ENCODE data around the gene CFAP20DC. TPM values are rescaled to one million over a fixed set of nuclear protein-coding genes. Genes with fewer than 3 reads are reported as not detected.

Gene CFAP20DC
- total and polyA plus RNA-seq, 10 of the 15 experiments (the other 5 are each of a cell fraction or from before 2014, with no cell fraction given) = 0.53 to 11.6 (median 2.0) TPM

DNA sequence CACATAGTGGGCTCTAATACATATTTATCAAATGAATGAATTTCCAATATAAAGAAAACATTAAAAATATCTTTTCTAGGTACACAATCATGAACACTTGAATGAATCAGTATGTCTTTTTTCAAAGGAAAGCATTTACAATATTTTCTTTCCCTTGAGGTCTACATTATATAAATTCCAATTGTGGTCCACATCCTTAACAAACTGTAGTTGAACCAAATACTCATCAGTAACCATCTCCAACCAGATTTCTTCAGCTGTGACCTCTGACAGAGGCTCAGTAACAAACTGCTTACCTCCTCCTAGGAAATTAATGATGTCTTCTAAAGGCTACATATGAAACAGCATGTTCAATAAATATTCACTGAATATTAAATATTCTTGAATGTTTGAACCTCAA is 58.8 kb downstream of the CFAP20DC start:
- ATAC-seq = no peak
- POLR2A ChIA-PET = no interaction called here
- Histone ChIP-seq H3K79me2 (ENCODE audit: control insufficient read depth, insufficient read depth, low read length) (no peaks in the 10 kb centered on the region), H3K4me1 (ENCODE audit: control insufficient read depth, insufficient read depth, low read length) (no peaks in the 10 kb centered on the region), H3K36me3 (ENCODE audit: control insufficient read depth in 2 of 2, insufficient read depth in 2 of 2, low read length in 1 of 2) (no peaks in the 10 kb centered on the region), H3K27ac (ENCODE audit: control insufficient read depth, insufficient read depth) (no peak overlapping the region), H4K20me1 (ENCODE audit: control insufficient read depth, insufficient read depth) (no peaks in the 10 kb centered on the region), H3K9me3 (replicated peaks; ENCODE audit: control insufficient read depth, insufficient read depth, low read length) (no peaks in the 10 kb centered on the region), H3K4me2 (ENCODE audit: control insufficient read depth, insufficient read depth) (no peak overlapping the region), H3K9ac (ENCODE audit: control insufficient read depth, insufficient read depth, low read length) (no peak overlapping the region), H3K4me3 (no peak overlapping the region), H2AFZ (ENCODE audit: control insufficient read depth, low read depth, low read length) (no peak overlapping the region), H3K27me3 (replicated peaks in 1 of 2; ENCODE audit: control insufficient read depth in 2 of 2, insufficient read depth in 2 of 2, low read length in 1 of 2) (no peaks in the 10 kb centered on the region)
- CTCF ChIA-PET = no interaction called here
- no peak for TF ChIP-seq TAF1 (IDR thresholded peaks at IDR 0.05; ENCODE audit: borderline replicate concordance, low read depth, low read length)
- SMC1A ChIA-PET (ENCODE audit: uncharacterized antibody, unreplicated experiment) = interaction anchor here (0.8 to 1.7 kb wide), 2 partner anchors 7 to 62 kb away, joined by 3 to 9 read pairs; no protein-coding TSS in a partner anchor
- RAD21 ChIA-PET (ENCODE audit: unreplicated experiment) = no interaction called here
- no peak for DNase-seq (ENCODE audit: low read depth, low spot score)
- BruUV-seq (replicated peaks) = no TSS peak
- intact Hi-C loops (cut with micrococcal nuclease; ENCODE audit: unreplicated experiment) = loop anchor here (10.0 kb wide), 1 partner anchor 864 kb away; no protein-coding TSS in a partner anchor
- in situ Hi-C loops (cut with MboI) = no loop called here
- FAIRE-seq = no peak

DNA sequence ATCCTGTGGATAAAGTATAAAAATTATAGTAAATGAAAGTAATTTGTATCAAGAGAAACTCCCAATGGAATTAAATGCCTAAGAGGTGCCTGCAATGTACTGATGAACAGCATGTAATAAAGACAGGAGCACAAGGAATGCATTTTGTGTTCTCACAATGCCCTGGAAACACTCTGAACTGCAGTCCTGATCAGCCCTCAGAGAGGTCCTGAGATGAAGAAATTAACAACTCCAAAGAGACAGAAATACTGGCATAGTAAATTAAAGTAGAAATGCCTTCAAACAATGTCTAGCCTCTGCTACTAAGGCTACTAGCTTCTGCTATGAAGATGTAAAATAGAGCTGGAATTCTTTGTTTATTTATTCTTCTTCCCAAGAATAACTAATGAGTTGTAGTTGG is 59.9 kb downstream of the CFAP20DC start:
- Histone ChIP-seq H3K27me3 (replicated peaks in 1 of 2; ENCODE audit: control insufficient read depth in 2 of 2, insufficient read depth in 2 of 2, low read length in 1 of 2) (no peaks in the 10 kb centered on the region), H3K4me3 (no peak overlapping the region), H3K36me3 (ENCODE audit: control insufficient read depth in 2 of 2, insufficient read depth in 2 of 2, low read length in 1 of 2) (no peaks in the 10 kb centered on the region), H3K9ac (ENCODE audit: control insufficient read depth, insufficient read depth, low read length) (no peak overlapping the region), H3K9me3 (replicated peaks; ENCODE audit: control insufficient read depth, insufficient read depth, low read length) (no peaks in the 10 kb centered on the region), H3K79me2 (ENCODE audit: control insufficient read depth, insufficient read depth, low read length) (no peaks in the 10 kb centered on the region), H3K4me1 (ENCODE audit: control insufficient read depth, insufficient read depth, low read length) (no peaks in the 10 kb centered on the region), H2AFZ (ENCODE audit: control insufficient read depth, low read depth, low read length) (no peak overlapping the region), H3K27ac (ENCODE audit: control insufficient read depth, insufficient read depth) (no peak overlapping the region), H4K20me1 (ENCODE audit: control insufficient read depth, insufficient read depth) (no peaks in the 10 kb centered on the region), H3K4me2 (ENCODE audit: control insufficient read depth, insufficient read depth) (no peak overlapping the region)
- in situ Hi-C loops (cut with MboI) (no loop called here), intact Hi-C loops (cut with micrococcal nuclease; ENCODE audit: unreplicated experiment) (loop anchor here (10.0 kb wide), 1 partner anchor 865 kb away; no protein-coding TSS in a partner anchor)
- no peak for FAIRE-seq
- POLR2A ChIA-PET = no interaction called here
- no TSS peak for BruUV-seq (replicated peaks)
- SMC1A ChIA-PET (ENCODE audit: uncharacterized antibody, unreplicated experiment) = interaction anchor here (1.7 to 2.4 kb wide), 2 partner anchors 63 to 166 kb away, joined by 9 to 12 read pairs; no protein-coding TSS in a partner anchor
- DNase-seq (ENCODE audit: low read depth, low spot score) = no peak
- no peak for ATAC-seq
- CTCF ChIA-PET = interaction anchor here (1.0 to 2.2 kb wide), 2 partner anchors 63 to 165 kb away, joined by 4 to 5 read pairs; no protein-coding TSS in a partner anchor
- RAD21 ChIA-PET (ENCODE audit: unreplicated experiment) = no interaction called here
- TF ChIP-seq, protein P1, sequence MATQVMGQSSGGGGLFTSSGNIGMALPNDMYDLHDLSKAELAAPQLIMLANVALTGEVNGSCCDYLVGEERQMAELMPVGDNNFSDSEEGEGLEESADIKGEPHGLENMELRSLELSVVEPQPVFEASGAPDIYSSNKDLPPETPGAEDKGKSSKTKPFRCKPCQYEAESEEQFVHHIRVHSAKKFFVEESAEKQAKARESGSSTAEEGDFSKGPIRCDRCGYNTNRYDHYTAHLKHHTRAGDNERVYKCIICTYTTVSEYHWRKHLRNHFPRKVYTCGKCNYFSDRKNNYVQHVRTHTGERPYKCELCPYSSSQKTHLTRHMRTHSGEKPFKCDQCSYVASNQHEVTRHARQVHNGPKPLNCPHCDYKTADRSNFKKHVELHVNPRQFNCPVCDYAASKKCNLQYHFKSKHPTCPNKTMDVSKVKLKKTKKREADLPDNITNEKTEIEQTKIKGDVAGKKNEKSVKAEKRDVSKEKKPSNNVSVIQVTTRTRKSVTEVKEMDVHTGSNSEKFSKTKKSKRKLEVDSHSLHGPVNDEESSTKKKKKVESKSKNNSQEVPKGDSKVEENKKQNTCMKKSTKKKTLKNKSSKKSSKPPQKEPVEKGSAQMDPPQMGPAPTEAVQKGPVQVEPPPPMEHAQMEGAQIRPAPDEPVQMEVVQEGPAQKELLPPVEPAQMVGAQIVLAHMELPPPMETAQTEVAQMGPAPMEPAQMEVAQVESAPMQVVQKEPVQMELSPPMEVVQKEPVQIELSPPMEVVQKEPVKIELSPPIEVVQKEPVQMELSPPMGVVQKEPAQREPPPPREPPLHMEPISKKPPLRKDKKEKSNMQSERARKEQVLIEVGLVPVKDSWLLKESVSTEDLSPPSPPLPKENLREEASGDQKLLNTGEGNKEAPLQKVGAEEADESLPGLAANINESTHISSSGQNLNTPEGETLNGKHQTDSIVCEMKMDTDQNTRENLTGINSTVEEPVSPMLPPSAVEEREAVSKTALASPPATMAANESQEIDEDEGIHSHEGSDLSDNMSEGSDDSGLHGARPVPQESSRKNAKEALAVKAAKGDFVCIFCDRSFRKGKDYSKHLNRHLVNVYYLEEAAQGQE (IDR thresholded peaks at IDR 0.05; ENCODE audit: low read depth, low read length) = no peak
- TF ChIP-seq BACH1 (IDR thresholded peaks at IDR 0.05; ENCODE audit: borderline replicate concordance) = no peak
- no peak for TF ChIP-seq MTA3 (IDR thresholded peaks at IDR 0.05; ENCODE audit: borderline replicate concordance, low read length)
- TF ChIP-seq JUND (IDR thresholded peaks at IDR 0.05; ENCODE audit: low read depth, low read length) = no peak
- TF ChIP-seq TCF12 (IDR thresholded peaks at IDR 0.05; ENCODE audit: low read depth, low read length) = no peak
- TF ChIP-seq NRF1 (conservative IDR thresholded peaks at IDR 0.05; ENCODE audit: low read depth, low read length) = no peak
- TF ChIP-seq, protein P2, sequence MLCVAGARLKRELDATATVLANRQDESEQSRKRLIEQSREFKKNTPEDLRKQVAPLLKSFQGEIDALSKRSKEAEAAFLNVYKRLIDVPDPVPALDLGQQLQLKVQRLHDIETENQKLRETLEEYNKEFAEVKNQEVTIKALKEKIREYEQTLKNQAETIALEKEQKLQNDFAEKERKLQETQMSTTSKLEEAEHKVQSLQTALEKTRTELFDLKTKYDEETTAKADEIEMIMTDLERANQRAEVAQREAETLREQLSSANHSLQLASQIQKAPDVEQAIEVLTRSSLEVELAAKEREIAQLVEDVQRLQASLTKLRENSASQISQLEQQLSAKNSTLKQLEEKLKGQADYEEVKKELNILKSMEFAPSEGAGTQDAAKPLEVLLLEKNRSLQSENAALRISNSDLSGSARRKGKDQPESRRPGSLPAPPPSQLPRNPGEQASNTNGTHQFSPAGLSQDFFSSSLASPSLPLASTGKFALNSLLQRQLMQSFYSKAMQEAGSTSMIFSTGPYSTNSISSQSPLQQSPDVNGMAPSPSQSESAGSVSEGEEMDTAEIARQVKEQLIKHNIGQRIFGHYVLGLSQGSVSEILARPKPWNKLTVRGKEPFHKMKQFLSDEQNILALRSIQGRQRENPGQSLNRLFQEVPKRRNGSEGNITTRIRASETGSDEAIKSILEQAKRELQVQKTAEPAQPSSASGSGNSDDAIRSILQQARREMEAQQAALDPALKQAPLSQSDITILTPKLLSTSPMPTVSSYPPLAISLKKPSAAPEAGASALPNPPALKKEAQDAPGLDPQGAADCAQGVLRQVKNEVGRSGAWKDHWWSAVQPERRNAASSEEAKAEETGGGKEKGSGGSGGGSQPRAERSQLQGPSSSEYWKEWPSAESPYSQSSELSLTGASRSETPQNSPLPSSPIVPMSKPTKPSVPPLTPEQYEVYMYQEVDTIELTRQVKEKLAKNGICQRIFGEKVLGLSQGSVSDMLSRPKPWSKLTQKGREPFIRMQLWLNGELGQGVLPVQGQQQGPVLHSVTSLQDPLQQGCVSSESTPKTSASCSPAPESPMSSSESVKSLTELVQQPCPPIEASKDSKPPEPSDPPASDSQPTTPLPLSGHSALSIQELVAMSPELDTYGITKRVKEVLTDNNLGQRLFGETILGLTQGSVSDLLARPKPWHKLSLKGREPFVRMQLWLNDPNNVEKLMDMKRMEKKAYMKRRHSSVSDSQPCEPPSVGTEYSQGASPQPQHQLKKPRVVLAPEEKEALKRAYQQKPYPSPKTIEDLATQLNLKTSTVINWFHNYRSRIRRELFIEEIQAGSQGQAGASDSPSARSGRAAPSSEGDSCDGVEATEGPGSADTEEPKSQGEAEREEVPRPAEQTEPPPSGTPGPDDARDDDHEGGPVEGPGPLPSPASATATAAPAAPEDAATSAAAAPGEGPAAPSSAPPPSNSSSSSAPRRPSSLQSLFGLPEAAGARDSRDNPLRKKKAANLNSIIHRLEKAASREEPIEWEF (IDR thresholded peaks at IDR 0.05; ENCODE audit: insufficient replicate concordance, low read depth, low read length) = no peak
